Uterus (tissue), 4 donors: ENCODE data around the gene C2. TPM values are rescaled to one million over a fixed set of nuclear protein-coding genes. Genes with fewer than 3 reads are reported as not detected.

Experiments used
- DNase-seq, 2 donors: peaks; one replicate each; pipeline ENCODE4 v3.0.0-alpha.2; 2019 to 2020
- H3K27ac ChIP-seq, 2 donors: fragments of 200-600 bp; sonication (generic); 1 replicate in 1 of 2; 2 replicates in 1 of 2; pipeline ENCODE4 v1.5.1; 2016 to 2018
- H3K27me3 ChIP-seq, 2 donors: fragments of 200-600 bp; sonication (generic); one replicate each; pipeline ENCODE4 v1.5.1; 2018 to 2019; ENCODE audit warnings: control low read depth in 1 of 2
- H3K36me3 ChIP-seq, 2 donors: fragments of 200-600 bp; sonication (generic); one replicate each; pipeline ENCODE4 v1.5.1; 2019; ENCODE audit warnings: control low read depth in 1 of 2
- H3K4me1 ChIP-seq, 2 donors: fragments of 200-600 bp; sonication (generic); one replicate each; pipeline ENCODE4 v1.5.1; 2018 to 2019; ENCODE audit warnings: control low read depth in 1 of 2
- H3K4me3 ChIP-seq, 2 donors: fragments of 200-600 bp; sonication (generic); 1 replicate in 1 of 2; 2 replicates in 1 of 2; pipeline ENCODE4 v1.5.1; 2018 to 2019; ENCODE audit warnings: mild to moderate bottlenecking in 1 of 2
- H3K9me3 ChIP-seq, 2 donors: fragments of 200-600 bp; sonication (generic); one replicate each; pipeline ENCODE4 v1.5.1; 2019; ENCODE audit warnings: control low read depth in 1 of 2
- CTCF ChIP-seq, 4 experiments: fragments of 200-600 bp in 2 of 4; fragments of 450-650 bp in 2 of 4; sonication (generic) in 2 of 4; IDR thresholded peaks; one replicate each; pipeline ENCODE4 v1.5.1; 2016 to 2019; ENCODE audit warnings: antibody characterized with exemption in 4 of 4, mild to moderate bottlenecking in 2 of 4, moderate library complexity in 1 of 4
- POLR2A ChIP-seq, 2 donors: fragments of 450-650 bp; IDR thresholded peaks; one replicate each; pipeline ENCODE4 v1.6.1; 2016; ENCODE audit warnings: antibody characterized with exemption in 2 of 2, mild to moderate bottlenecking in 1 of 2, moderate library complexity in 1 of 2
- intact Hi-C: fragments of 100-400 bp; cut with DNase I; formaldehyde crosslinking; loops from one replicate; pipeline ENCODE4 v1.15.1; 2023; ENCODE audit warnings: low total_unique reads
- total RNA-seq, 4 donors: library from RNA; depleted of rRNA in 3 of 4; stranded (reverse); fragments of >200 nt in 3 of 4; gene quantifications; one replicate each; pipeline versions ENCODE4 v1.1.0 to v1.2.4, GENCODE V29; 2014 to 2023
- donor health status: DM: yes; HTN: yes; CAD: no.

The C2 gene
- total RNA-seq, 4 donors from 2014 or later: 4.1 to 24.8 (median 4.6) TPM

GRCh38 chr6:31886541-31886991 lies 41.0 kb upstream of the C2 start:
- H3K27ac ChIP-seq: no peak overlapping the region
- intact Hi-C loops: no loop called here
- no peaks in the 10 kb centered on the region for H3K36me3 ChIP-seq

GRCh38 chr6:31887173-31888007 lies 40.1 kb upstream of the C2 start:
- no peaks in the 10 kb centered on the region for H3K36me3 ChIP-seq
- TF ChIP-seq CTCF (IDR thresholded peaks at IDR 0.05) (no peak), POLR2A (IDR thresholded peaks at IDR 0.05) (no peak)
- H3K27ac ChIP-seq: no peak overlapping the region
- no peaks in the 10 kb centered on the region for H3K9me3 ChIP-seq
- H3K4me1 ChIP-seq: no peaks in the 10 kb centered on the region
- DNase-seq: no peak
- H3K4me3 ChIP-seq: no peak overlapping the region
- H3K27me3 ChIP-seq: no peaks in the 10 kb centered on the region
- intact Hi-C loops: no loop called here

More at GRCh38 chr6:31886541-31886991, 41.0 kb upstream of the C2 start:
- Histone ChIP-seq H3K4me1 (no peaks in the 10 kb centered on the region), H3K9me3 (no peaks in the 10 kb centered on the region), H3K27me3 (no peaks in the 10 kb centered on the region), H3K4me3 (no peak overlapping the region)
- no peak for TF ChIP-seq CTCF (IDR thresholded peaks at IDR 0.05)
- no peak for TF ChIP-seq POLR2A (IDR thresholded peaks at IDR 0.05)
- no peak for DNase-seq

GRCh38 chr6:31888276-31889258 lies 39.0 kb upstream of the C2 start:
- intact Hi-C loops: no loop called here
- Histone ChIP-seq H3K4me3 (no peak overlapping the region), H3K27ac (no peak overlapping the region), H3K9me3 (no peaks in the 10 kb centered on the region), H3K27me3 (no peaks in the 10 kb centered on the region), H3K36me3 (no peaks in the 10 kb centered on the region), H3K4me1 (no peaks in the 10 kb centered on the region)
- TF ChIP-seq POLR2A (IDR thresholded peaks at IDR 0.05) (no peak), CTCF (IDR thresholded peaks at IDR 0.05) (peak in 3 of 4 experiments; percentile 16 to 73 (median 48))
- DNase-seq: no peak

GRCh38 chr6:31889331-31889972 lies 38.1 kb upstream of the C2 start:
- Histone ChIP-seq H3K4me1 (no peaks in the 10 kb centered on the region), H3K36me3 (no peaks in the 10 kb centered on the region), H3K4me3 (no peak overlapping the region), H3K27me3 (no peaks in the 10 kb centered on the region), H3K27ac (no peak overlapping the region), H3K9me3 (no peaks in the 10 kb centered on the region)
- TF ChIP-seq CTCF (IDR thresholded peaks at IDR 0.05) (no peak), POLR2A (IDR thresholded peaks at IDR 0.05) (no peak)
- intact Hi-C loops: no loop called here
- no peak for DNase-seq
